Panc1 (cell line): ENCODE measurements around the gene KRTAP9-4.

Experiments used
- POLR2AphosphoS5 ChIP-seq: IDR thresholded peaks from 2 replicates; pipeline ENCODE4 v1.6.1; 2012; ENCODE audit warnings: mild to moderate bottlenecking, low read depth, low read length, moderate library complexity
- REST ChIP-seq, 2 experiments: IDR thresholded peaks; 2 replicates each; pipeline ENCODE4 v1.6.1; 2011 to 2012; ENCODE audit warnings: low read depth in 2 of 2, control low read depth in 1 of 2, low read length in 1 of 2, mild to moderate bottlenecking in 1 of 2, moderate library complexity in 1 of 2; ENCODE audit not compliant: insufficient read depth in 1 of 2
- SIN3A ChIP-seq: IDR thresholded peaks from 2 replicates; pipeline ENCODE4 v1.6.1; 2012; ENCODE audit warnings: low read depth, mild to moderate bottlenecking, low read length, moderate library complexity, borderline replicate concordance; ENCODE audit not compliant: insufficient read depth
- TCF7L2 ChIP-seq: IDR thresholded peaks from 2 replicates; pipeline ENCODE4 v1.6.1; 2011; ENCODE audit warnings: mild to moderate bottlenecking, low read depth, low read length, inconsistent platforms
- TF ChIP-seq, protein P1 (sequence below): fragments of 450-650 bp; IDR thresholded peaks from 2 replicates; pipeline ENCODE4 v1.5.1; 2017; ENCODE audit warnings: mild to moderate bottlenecking

DNA sequence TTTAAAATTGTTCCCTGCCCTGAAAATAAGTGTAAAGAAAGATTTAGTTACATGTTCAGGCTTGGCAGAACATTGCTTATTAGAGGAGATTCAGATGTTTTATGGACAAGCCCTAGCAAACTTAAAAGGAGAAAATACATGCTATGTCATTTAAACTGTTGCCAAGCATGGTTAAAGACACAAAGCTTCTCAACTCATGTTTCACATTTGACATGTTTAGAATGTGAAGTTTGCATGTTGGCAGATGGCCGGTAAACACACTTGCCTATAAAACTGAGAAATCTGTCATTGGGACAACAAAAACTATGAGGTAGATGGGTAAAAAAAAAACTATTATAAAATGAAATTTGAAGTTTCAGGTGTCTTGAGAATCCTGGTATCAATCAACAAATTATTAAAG is 47.4 kb downstream of the KRTAP9-4 start:
- TF ChIP-seq, protein P1, sequence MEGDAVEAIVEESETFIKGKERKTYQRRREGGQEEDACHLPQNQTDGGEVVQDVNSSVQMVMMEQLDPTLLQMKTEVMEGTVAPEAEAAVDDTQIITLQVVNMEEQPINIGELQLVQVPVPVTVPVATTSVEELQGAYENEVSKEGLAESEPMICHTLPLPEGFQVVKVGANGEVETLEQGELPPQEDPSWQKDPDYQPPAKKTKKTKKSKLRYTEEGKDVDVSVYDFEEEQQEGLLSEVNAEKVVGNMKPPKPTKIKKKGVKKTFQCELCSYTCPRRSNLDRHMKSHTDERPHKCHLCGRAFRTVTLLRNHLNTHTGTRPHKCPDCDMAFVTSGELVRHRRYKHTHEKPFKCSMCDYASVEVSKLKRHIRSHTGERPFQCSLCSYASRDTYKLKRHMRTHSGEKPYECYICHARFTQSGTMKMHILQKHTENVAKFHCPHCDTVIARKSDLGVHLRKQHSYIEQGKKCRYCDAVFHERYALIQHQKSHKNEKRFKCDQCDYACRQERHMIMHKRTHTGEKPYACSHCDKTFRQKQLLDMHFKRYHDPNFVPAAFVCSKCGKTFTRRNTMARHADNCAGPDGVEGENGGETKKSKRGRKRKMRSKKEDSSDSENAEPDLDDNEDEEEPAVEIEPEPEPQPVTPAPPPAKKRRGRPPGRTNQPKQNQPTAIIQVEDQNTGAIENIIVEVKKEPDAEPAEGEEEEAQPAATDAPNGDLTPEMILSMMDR: no peak
- TF ChIP-seq SIN3A (no peak), REST (IDR thresholded peaks at IDR 0.05; ENCODE audit: insufficient read depth in 1 of 2, low read depth in 2 of 2, low read length in 1 of 2) (no peak), TCF7L2 (no peak), POLR2AphosphoS5 (no peak)
